ENCODE measurements around the gene ZSCAN21.

DNA sequence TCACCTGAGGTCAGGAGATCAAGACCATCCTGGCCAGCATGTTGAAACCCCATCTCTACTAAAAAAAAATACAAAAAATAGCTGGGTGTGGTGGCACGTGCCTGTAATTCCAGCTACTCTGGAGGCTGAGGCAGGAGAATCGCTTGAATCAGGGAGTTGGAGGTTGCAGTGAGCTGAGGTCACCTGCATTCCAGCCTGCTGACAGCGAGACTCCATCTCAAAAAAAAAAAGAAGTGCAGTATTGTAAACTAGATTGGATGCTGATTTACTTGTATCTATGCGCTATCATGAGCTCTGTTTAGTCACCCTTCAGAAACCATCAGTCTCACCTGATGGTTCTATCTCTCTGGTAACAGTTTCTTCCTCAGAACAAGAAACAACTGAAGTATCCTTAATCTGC, 13.8 kb downstream of the ZSCAN21 start:
- TF ChIP-seq CTCF (IDR thresholded peaks at IDR 0.05), result no peak
- no peak for TF ChIP-seq RAD21 (conservative IDR thresholded peaks at IDR 0.05 in 1 of 2, IDR thresholded peaks at IDR 0.05 in 1 of 2)
- no peak for TF ChIP-seq ESRRA (IDR thresholded peaks at IDR 0.05; ENCODE audit: borderline replicate concordance, low read length)
- TF ChIP-seq ELK1 (IDR thresholded peaks at IDR 0.05; ENCODE audit: low read depth, low read length), result no peak
- no peak for TF ChIP-seq CHD2 (IDR thresholded peaks at IDR 0.05; ENCODE audit: low read length, partially characterized antibody)
- TF ChIP-seq HDAC2 (IDR thresholded peaks at IDR 0.05), result no peak
- no peak for TF ChIP-seq POLR2A (IDR thresholded peaks at IDR 0.05; ENCODE audit: low read length)
